HG03565 (cell line): ENCODE results near the gene LCOR.

Source experiments
- ATAC-seq: cut with Tn5 transposase; IDR thresholded peaks from one replicate; pipeline ENCODE4 v1.9.1; 2021; ENCODE audit warnings: mild to moderate bottlenecking, moderate library complexity; ENCODE audit not compliant: unreplicated experiment

LCOR gene

DNA sequence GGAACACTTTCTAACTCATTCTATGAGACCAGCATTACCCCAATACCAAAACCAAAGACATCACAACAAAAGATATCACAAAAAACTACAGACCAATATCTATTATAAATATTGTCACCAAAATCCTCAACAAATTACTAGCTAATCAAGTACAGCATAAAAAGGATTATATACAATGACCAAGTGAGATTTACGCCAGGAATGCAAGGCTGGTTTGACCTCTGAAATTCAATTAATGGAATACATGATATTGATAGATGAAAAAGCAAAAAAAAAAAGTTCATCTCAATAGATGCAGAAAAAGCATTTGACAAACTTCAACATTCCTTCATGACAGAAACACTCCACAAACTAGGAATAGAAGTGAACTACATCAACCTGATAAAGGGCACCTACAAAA, 175.3 kb downstream of the LCOR start:
- ATAC-seq: no peak

DNA sequence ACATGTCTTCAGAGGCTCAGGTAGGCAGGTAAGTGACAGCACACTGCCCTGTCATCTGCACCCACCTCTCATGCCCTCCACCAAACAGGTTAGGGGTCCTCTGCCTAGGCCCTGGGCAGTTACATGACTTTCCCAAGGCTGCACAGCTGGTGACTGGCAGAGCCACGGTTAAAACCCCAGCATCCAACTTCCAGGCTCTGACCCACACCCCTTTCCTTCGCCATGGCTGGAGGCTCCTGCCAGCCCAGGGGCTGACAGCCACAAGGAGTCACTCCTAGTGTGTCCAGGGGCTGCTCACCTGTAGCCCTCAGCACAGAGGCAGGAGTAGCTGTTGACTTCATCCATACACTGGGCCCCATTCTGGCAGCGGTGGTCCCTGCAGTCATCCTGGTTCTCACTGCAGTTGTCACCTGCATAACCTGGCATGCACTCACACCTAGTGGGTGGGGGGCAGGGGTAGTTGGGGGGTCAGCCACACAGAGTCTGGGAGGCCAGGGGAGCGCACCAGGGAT, 178.7 kb downstream of the LCOR start:
- ATAC-seq: no peak

DNA sequence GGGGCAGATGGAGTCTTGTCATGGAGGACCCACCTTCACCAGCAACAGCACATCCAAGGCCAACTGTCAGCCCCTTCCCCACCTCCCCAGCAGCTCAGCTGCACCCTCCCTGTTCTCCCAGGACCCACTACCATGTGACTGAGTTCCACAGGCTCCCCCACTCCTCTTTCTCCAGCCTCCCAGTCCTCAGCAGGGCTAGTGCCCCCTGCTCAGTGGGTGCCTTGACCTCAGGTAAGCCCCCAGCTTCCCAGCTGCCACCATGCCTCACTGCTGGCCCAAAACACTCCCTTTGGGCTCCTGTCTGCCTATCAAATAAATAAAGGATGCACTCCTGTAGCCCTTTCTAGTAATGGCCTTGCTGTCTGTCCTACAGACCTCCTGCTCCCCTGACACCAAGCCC, 179.3 kb downstream of the LCOR start:
- ATAC-seq: no peak

GRCh38 chr10:97012470-97012869, 180.4 kb downstream of the LCOR start:
- ATAC-seq: no peak

- ATAC-seq: no peak
Observed at GRCh38 chr10:97013568-97013967, 181.5 kb downstream of the LCOR start.

- no peak for ATAC-seq
Observed at GRCh38 chr10:97013983-97014382, 181.9 kb downstream of the LCOR start.

DNA sequence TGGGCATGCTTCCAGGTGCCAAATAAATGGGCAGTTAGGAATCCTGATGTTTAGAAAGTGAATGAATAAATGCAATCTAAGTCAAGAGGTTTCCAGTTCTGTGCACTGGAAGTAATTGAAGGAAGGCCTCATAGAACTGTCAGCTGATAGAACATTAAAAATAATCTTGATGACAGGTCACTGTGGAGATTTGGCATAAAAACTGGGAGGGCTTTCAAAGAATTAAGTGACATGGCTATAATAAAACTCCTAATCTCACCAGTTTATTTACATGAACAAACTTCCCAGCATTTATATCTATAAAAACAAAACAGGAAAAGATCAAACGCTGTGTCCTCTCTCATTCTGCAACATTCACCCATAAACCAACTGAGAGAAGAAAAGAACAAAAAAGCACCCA, 183.1 kb downstream of the LCOR start:
- no peak for ATAC-seq

DNA sequence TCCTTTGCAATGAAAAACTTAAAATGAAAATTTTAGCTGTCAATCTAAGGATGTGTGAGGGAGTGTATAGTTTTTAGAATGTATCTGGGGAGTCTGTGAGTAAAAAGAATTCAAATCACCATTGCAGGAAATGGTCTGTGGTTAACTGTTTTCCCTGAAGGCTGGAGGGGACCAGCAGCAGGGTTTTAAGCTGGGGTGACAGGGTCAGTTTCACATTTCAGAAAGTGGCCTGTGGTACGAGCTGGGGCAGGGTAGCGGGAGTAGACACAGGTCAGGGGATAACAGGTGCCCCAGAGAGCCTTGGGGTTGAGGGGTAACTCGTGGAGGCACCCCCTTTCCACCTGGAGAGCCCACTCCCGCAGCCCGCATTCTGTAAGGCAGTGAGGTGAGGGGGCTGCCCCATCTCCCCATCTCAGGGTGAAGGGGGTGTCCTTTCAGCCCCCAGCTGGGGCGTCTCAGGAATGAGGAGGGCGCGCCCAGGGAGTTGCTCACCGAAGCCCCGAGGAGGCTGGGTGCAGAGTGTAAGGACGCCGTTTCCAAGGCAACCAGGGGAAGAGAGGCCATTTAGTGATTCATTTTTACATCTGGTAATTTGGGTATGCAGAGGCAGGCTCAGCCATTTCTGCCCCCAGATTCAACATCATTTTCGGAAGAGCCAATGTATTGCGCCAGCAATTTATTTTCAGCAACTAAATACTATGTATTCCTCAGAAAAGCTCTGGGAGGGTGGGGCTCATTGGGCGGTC, 184.8 kb downstream of the LCOR start:
- ATAC-seq: peak; percentile 58

GRCh38 chr10:97017474-97017903, 185.4 kb downstream of the LCOR start:
- no peak for ATAC-seq

DNA sequence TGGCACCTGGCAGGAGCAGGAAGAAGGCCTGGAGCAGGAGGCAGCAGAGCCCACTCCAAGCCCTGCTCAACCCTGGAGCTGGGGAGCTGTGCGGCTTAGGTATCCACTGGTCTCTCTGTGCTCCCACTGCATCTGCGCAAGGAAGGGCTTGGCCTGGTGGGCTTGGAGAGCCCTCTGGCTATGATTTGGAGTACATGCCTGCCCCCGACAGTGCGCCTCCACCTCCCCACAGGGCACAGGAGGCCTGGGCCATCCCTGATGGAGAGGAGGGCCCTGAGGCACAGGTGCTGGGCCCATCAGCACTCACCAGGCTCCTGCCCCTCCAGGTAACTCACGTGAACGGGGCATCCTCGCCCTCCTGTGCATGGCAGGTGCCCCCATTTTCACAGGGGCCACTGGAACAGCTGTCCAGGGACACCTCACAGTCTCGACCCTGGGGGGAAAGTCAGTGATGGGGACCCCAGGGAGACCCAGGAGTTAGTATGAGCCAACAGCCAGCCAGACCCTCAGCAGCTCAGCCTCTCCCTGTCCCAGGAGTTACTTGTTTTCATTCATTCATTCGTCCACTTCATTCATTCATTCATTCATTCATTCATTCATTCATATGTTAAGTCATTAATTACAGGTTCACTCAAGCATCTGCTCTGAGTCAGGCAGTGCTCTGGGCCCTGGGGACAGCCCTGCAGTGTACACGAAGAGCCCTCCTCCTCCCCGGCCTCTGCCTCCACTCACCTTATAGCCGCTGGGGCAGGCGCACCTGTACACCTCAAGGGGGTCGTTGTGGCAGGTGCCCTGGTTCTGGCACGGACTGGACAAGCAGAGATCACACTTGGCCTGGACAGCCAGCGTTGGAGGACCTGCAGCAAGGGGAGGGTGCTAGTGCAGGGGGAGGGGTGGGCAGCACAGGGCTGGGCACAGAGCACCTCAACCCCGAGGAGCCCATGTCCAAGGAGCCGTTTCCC, 186.4 kb downstream of the LCOR start:
- no peak for ATAC-seq

DNA sequence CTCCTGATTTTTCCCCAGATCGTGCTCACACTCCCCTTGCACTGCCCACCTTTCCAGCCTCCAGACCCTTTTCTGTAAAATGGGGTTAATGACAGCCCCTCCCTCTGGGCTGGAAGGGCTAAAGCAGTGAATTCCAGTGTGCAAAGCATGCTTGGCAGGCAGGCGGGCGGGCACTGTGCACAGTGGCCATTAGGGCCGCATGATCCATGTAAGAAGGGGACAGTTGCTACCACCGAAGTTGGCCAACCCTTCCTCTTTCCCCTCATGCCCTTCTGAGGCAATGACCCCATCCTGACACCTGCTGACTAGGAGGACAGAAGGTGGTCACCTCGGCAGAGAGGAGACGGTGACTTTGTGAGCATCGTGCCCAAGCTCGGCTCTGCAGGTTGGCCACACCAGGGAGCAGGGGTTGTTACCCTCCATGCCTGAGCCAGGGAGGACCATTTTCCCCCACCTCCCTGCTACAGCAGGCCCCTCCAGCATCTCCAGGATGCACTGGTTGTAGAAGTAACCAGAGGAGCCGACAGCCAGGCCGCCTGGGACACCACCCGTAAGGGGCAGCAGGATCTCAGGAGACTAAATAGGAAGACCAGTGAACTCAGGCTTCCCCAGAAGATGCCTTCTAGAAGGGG, 187.2 kb downstream of the LCOR start:
- ATAC-seq: no peak

GRCh38 chr10:97020452-97021400, 188.6 kb downstream of the LCOR start:
- no peak for ATAC-seq

GRCh38 chr10:97022616-97023015, 190.5 kb downstream of the LCOR start:
- no peak for ATAC-seq

DNA sequence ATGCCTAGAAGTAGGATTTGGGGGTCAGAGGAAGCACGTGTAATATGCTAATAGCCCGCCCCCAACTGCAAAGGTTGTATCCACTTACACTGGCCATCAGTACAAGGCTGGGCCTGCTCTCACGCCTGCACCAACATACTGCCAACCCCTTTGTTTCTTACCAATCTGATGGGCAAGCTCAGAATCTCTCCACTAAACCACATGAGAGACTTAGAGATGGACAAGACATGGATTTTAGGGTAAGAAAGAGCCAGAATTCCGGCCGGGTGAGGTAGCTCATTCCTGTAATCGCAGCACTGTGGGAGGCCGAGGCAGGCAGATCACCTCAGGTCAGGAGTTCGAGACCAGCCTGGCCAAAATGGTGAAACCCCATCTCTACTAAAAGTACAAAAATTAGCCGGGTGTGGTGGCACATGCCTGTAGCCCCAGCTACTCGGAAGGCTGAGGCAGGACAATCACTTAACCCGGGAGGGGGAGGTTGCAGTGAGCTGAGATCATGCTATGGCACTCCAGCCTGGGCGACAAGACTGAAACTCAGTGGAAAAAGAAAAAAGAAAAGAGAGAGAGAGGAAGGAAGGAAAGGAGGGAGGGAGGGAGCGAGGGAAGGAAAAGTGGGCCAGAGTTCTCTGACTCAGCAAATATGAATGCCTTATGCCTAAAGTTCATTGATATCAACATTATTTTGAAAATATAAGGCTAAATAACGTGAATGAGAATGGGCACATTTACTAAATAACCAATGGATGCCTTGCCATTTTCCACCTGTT, 191.5 kb downstream of the LCOR start:
- no peak for ATAC-seq

GRCh38 chr10:97024168-97025073, 192.3 kb downstream of the LCOR start:
- no peak for ATAC-seq

- ATAC-seq: no peak
Observed at GRCh38 chr10:97025613-97026242, 193.6 kb downstream of the LCOR start.

DNA sequence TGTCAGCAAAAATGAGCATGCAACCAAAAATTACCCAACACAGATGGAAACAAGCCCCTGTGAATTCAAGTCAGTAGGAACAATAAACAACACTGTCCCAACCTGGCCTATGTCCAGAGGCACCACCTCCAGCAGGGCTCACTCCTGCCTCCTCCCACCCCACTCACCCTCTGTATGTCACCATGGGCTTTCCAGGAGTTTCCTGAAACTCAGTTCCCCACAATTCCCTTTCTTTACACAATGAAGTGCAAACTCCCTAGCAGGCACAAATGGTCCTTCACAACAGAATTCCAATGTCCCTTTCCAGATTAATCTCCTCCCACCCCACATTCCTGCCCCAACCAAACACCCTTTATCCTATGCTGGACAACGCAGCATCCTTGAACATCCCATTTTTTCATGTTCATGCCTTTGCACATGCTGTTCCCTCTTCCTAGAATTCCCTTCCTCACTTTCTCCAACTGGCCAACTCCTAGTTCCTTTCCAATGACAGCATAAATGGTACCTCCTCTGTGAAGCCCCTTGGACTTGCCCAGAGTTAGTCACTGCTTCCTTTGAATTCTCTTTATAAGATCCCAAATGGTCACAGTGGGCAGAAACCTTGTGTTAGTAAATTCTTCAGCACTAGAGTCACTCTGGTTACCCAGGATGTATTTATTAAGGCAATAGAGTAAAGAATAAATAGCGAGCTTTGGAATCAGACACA, 196.2 kb downstream of the LCOR start:
- no peak for ATAC-seq
